T-helper 9 cell (primary cell): ENCODE measurements around the gene KIAA0825.
"Not testable (repeated sequence)": the region's sequence is repeated elsewhere in the genome, so short reads cannot be mapped to it uniquely, and the experiment has no call there.

Source experiments
- DNase-seq: peaks from one replicate; pipeline ENCODE4 v3.0.0-alpha.2; 2020

Gene KIAA0825

DNA sequence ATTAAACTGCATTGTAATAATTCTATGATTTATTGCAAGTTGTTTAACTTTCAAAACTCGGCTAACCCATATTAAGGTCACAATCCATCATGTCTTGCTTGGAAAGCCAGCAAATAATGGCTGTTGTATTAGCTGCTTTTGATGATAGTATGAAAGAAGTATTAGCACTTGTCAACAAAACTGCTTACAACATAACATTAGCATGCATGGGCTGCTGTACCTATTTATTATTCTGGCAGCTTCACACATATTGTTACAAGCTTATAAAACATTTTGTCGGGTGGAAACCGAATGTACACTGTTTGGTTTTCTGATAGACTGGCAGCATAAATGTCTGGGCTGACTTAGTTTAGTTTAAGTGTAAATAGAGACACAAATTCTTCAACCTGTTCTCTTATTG is 378.3 kb downstream of the KIAA0825 start:
- DNase-seq = no peak

DNA sequence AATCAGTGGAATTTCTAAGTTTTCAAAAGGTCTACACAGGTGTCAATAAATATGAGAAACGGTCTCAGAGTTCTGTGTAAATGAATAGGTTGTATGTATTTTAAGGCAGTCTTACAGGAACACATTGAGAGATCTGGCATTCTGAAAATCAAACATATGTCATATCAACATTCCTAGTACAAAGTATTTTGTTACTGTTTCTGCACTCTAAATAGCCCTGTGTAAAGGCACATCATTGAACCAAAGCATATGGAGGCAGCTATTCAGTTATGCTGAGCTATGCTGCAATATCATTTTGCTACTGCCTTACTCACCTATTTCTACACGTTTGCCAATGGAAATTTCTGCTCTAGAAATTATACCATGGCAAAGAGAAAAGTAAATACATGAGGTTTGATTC is 379.1 kb downstream of the KIAA0825 start:
- DNase-seq = no peak

DNA sequence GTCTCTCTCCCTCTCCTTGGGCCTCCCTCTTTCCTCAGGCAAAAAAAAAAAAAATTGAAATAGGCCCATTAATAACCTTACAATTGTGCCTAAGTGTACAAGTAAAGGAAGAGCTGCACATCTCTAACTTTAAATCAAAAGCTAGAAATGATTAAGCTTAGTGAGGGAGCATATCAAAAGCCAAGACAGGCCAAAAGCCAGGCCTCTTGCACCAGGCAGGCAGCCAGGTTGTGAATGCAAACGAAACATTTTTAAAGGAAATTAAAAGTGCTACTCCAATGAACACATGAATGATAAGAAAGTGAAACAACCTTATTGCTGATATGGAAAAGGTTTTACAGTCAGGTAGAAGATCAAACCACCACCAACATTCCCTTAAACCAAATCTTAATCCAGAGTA is 383.4 kb downstream of the KIAA0825 start:
- DNase-seq = no peak

GRCh38 chr5:94228791-94229190 is 389.6 kb downstream of the KIAA0825 start:
- DNase-seq = no peak

GRCh38 chr5:94223235-94223634 is 395.2 kb downstream of the KIAA0825 start:
- no peak for DNase-seq

- no peak for DNase-seq
These were observed 400.0 kb downstream of the KIAA0825 start for GRCh38 chr5:94218374-94218773.

GRCh38 chr5:94217745-94218144 is 400.7 kb downstream of the KIAA0825 start:
- DNase-seq = no peak

GRCh38 chr5:94217216-94217615 is 401.2 kb downstream of the KIAA0825 start:
- DNase-seq = no peak

GRCh38 chr5:94212476-94212875 is 405.9 kb downstream of the KIAA0825 start:
- DNase-seq = no peak

GRCh38 chr5:94209774-94210355 is 408.5 kb downstream of the KIAA0825 start:
- DNase-seq = no peak

DNA sequence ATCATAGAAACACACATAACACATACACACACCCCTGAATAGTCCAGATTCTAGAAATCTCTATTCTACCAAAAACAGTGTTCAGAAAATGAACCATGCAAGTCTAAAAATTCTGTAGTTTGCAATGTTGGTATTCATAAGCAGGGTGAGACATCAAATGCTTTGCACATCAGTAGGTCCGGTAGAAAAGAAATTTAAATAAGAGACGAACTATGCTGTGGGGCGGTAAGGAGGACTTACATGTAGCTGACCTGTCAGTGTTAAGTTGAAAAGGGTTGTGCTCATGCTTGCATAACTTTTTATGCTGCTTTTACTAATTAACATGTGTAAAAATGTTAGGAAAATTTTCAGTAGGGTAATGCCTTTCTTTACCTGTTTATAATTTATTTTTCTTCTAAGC is 409.1 kb downstream of the KIAA0825 start:
- no peak for DNase-seq

DNA sequence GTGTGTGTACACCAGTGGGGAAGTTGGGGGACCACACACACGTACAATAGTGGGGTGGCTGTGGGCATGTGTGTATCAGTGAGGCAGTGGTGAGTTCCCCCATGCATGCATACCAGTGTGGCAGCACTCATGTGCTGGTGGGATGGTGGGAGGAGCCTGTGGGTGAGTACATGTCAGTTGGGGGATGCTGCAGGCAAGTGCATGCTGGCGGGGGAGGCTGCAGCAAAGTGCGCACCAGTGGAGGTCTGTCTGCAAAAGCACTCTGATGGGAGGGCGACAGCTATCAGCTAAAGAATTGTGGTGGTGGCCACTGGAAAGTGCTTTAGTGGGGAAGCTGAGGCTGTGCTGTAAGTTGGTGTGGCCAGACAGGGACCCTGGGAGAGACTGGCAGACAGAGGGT is 418.8 kb downstream of the KIAA0825 start:
- no peak for DNase-seq

DNA sequence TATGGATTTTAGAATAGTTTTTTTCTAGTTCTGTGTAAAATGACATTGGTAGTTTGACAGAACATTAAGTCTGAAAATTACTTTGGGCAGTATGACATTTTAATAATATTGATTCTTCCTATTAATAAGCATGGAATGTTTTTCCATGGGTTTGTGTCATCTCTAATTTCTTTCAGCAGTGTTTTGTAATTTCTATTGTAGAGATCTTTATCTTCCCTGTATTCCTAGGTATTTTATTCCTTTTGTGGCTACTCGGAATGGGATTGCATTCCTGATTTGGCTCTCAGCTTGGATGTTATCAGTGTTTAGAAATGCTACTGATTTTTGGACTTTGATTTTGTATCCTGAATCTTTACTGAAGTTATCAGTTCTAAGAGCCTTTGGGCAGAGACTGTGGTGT is 420.4 kb downstream of the KIAA0825 start:
- no peak for DNase-seq

DNA sequence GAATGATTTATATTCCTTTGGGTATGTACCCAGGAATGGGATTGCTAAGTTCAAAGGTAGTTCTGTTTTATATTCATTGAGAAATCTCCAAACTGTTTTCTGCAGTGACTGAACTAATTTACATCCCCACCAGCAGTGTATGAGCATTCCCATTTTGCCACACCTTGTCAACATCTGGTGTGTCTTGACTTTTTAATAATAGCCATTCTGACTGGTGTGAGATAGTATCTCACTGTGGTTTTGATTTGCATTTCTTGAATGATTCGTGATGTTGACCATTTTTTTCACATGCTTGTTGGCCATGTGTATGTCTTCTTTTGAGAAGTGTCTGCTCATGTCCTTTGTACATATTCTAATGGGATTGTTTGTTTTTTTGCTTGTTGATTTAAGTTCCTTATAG is 421.5 kb downstream of the KIAA0825 start:
- DNase-seq = no peak

DNA sequence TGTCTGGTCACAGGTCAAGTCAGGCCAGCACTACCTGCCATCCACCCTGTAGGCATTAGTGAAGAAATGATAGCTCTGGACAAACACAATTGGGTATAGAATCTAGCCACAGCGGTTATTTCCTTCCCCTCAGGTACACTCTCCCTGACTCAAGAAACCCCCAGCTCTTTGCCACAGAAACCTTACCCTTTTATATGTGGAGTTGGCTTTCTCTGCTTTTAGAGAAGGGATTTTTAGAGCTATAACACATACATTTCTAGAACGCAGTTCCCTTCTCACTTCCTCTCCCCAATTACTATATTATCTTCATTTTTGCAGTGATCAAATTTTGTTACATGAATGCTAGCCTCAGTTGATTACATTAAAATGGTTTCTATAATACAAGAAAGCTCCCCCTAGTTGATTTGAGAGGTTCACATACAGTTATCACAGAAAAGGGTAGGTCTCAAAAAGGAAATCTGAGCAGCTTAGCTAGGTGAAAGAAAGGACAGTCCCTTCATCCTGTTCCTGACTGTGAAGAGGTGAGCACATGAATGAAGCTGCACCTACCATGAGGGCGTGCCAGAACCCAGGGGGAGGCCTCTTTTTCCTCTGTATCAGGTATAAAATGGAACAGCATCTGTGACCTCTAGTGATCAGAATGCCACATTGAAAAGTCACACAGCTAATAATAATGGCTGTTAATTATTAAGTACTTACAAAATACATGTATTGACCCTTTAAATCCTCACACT is 425.6 kb downstream of the KIAA0825 start:
- no peak for DNase-seq

GRCh38 chr5:94191604-94192003 is 426.8 kb downstream of the KIAA0825 start:
- no peak for DNase-seq

- DNase-seq = no peak
These were observed 429.7 kb downstream of the KIAA0825 start for GRCh38 chr5:94188725-94189124.

DNA sequence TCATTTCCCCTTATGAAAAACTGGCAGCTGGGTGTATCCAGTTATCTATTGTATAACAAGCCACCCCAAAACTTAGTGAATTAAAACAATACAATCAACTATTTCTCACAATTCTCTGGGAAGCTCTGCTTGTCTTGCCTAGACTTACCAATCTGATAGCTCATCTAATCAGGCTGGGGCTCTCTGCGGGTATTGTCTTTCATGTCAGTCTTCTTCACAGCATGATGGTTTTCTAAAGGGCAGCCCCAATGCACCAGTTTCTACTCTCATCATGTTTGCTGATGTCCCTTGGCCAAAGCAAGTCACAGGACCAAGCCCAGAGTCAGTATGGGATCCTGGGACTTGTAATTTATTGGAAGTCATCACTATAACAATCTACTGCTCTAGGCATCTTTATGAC is 433.5 kb downstream of the KIAA0825 start:
- DNase-seq = no peak

- DNase-seq = no peak
These were observed 436.5 kb downstream of the KIAA0825 start for GRCh38 chr5:94181895-94182294.

DNA sequence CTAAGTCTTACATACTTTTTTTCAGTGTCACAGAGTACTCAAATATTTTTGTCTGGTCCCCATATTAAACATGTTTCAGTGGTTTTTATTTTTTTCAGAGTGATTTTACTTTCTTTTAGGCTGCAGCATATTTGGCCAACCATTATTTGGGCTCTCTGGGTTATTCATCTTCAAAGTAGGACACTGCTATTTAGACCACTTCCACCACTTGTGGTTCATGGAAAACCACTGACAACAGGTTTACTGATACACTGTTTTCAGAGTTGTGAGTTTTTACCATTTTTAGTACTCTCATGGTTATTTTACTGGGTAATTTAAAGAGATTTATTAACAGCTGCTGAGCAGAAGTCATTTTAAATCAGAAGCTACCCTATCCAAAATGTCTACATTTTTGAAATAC is 437.6 kb downstream of the KIAA0825 start:
- DNase-seq = no peak

- DNase-seq = no peak
These were observed 442.5 kb downstream of the KIAA0825 start for GRCh38 chr5:94175912-94176311.

- DNase-seq = no peak
These were observed 443.5 kb downstream of the KIAA0825 start for GRCh38 chr5:94174748-94175411.

DNA sequence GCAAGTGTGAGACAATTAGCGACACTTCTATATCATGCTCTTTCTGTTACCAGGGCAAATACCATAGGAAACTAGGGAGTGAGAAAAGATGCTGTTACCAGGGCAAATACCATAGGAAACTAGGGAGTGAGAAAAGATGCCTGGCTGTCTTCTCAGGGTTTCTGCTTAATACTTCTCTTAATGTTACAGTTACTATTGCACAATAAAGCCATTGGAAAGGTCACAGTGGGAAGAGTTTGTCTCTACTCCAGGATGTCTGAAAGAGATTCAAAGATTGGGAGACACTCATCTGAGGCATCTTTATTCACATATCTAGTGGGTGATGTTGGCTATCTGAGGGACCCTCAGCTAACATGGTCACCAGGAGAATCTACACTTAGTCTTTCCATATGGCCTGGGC is 445.3 kb downstream of the KIAA0825 start:
- DNase-seq = no peak

DNA sequence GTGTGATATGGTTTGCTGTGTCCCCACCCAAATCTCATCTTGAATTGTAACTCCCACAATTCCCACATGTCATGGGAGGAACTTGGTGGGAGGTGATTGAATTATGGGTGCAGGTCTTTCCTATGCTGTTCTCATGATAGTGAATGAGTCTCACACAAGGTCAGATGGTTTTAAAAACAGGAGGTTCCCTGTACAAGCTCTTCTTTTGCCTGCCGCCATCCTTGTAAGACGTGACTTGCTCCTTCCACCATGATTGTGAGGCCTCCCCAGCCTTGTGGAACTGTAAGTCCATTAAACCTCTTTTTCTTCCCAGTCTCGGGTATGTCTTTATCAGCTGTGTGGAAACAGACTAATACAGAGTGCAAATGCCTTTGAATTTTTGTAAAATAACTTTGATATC is 447.3 kb downstream of the KIAA0825 start:
- not testable (repeated sequence) for DNase-seq
